ENCODE data around the gene SUGCT.

SUGCT gene

DNA sequence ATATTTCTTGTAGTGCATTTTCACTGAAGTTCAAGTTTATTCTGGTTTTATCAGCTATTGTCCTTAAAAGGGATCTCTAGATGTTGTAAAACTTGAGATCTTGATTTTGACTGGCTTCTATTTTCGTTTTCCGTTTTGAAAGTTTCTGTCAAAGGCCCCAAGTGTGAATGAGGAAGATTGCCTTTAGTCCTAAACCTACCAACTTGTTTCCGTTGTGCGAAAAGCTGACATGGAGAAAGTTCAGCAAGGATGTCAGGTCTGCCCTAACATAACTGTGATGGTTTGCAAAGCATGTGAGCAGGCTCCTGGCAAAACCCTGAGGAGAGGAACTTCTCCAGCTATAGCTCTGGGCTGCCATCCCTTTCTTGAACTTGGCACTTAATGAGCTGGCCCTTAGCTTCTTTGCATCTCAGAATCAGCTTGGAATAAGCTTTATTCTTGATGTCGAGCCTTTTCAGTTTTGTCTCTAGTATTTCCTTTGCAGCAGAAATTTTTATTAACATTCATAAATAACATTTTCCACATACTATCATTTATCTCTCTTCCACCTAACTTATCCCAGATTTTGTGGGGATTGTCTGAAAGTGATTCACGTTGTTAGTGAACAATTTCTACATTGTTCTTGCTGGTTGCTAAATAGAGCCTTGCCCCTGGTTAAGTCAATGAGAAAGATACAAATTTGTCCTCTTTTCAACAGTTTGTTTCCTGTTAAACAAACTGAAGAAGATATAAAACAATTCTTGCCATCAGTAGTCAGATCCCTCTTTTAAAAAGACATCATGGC lies 559.4 kb downstream of the SUGCT start:
- in situ Hi-C loops (cut with HindIII; ENCODE audit: low sequenced_read_pairs): loop anchor here (5.0 kb wide), 1 partner anchor 93 kb away; no protein-coding TSS in a partner anchor
- TF ChIP-seq, protein P1, sequence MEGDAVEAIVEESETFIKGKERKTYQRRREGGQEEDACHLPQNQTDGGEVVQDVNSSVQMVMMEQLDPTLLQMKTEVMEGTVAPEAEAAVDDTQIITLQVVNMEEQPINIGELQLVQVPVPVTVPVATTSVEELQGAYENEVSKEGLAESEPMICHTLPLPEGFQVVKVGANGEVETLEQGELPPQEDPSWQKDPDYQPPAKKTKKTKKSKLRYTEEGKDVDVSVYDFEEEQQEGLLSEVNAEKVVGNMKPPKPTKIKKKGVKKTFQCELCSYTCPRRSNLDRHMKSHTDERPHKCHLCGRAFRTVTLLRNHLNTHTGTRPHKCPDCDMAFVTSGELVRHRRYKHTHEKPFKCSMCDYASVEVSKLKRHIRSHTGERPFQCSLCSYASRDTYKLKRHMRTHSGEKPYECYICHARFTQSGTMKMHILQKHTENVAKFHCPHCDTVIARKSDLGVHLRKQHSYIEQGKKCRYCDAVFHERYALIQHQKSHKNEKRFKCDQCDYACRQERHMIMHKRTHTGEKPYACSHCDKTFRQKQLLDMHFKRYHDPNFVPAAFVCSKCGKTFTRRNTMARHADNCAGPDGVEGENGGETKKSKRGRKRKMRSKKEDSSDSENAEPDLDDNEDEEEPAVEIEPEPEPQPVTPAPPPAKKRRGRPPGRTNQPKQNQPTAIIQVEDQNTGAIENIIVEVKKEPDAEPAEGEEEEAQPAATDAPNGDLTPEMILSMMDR (IDR thresholded peaks at IDR 0.05; ENCODE audit: low read depth, low read length, missing control alignments): no peak
- no peak for DNase-seq (ENCODE audit: low read depth)
- H3K4me3 ChIP-seq (ENCODE audit: low read depth, low read length): no peak overlapping the region

DNA sequence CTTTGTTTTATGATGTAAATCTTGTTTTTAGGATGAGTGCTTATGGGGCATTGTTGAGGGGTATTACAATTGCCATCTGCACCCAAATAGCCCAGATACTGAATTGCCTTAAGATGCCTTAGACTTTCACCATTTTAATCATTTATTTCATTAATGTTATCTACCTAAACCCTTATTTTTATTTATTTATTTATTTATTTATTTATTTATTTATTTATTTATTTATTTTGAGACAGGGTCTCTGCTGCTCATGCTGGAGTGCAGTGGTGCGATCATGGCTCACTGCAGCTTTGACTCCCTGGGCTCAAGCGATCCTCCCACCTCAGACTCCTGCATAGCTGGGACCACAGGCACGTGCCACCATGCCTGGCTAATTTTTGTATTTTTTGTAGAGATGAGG lies 560.2 kb downstream of the SUGCT start:
- no peak for DNase-seq (ENCODE audit: low read depth)
- TF ChIP-seq, protein P1 (IDR thresholded peaks at IDR 0.05; ENCODE audit: low read depth, low read length, missing control alignments): no peak
- H3K4me3 ChIP-seq (ENCODE audit: low read depth, low read length): no peak overlapping the region
- in situ Hi-C loops (cut with HindIII; ENCODE audit: low sequenced_read_pairs): loop anchor here (5.0 kb wide), 1 partner anchor 92 kb away; no protein-coding TSS in a partner anchor

DNA sequence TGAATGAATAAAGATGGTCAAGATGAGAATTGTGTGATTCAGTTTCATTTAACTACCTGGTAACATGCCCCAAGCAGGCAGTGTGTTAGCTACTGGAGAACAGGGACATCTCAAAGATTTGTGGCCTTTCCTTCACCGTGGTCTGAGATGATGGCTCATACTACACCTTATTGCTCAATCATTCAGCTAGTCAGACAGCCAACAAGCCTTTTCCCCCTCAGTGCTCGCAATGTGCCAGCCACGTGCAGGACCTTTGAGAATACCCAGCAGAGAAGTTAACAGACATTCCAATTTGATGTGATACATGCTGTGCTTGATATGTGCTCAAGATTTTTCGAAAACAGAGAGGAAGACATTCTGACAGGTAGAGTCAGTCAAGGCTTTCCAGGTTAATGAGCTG lies 562.8 kb downstream of the SUGCT start:
- DNase-seq (ENCODE audit: low read depth): no peak
- TF ChIP-seq, protein P1 (IDR thresholded peaks at IDR 0.05; ENCODE audit: low read depth, low read length, missing control alignments): no peak
- no peak overlapping the region for H3K4me3 ChIP-seq (ENCODE audit: low read depth, low read length)
- in situ Hi-C loops (cut with HindIII; ENCODE audit: low sequenced_read_pairs): no loop called here

DNA sequence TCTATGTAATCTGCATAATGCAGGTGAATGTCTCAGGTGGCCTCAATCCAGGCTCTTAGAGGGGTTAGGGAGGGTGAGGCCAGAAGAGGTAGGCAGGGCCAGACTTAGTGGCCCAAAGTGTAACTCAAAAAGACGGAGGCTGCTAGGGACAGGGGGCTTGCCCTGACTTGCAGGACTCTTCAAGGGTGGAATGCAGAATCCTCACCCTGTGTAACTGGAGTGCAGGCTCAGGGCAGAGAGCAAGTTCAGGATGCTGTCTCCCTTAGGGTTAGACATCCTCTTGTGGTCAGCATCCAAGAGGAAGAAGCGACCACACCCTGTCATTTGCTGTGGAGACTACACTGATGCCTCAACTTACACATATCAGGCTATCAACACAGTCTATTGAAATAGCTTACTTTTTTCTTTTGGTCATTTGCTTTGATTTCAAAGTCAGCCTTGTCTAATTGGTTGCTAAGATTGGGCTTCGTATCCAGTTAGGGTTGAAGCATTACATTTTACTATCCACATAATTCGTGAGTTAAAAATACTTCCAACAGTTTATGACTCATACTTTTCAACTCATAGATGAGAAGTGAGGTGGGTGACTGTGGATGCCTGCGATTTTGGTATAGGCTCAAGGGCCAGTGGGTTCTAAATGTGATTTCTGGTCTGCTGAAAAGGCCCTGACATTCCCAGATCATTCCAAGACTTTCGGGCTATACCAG lies 563.6 kb downstream of the SUGCT start:
- DNase-seq (ENCODE audit: low read depth): no peak
- TF ChIP-seq, protein P1 (IDR thresholded peaks at IDR 0.05; ENCODE audit: low read depth, low read length, missing control alignments): no peak
- H3K4me3 ChIP-seq (ENCODE audit: low read depth, low read length): no peak overlapping the region
- in situ Hi-C loops (cut with HindIII; ENCODE audit: low sequenced_read_pairs): no loop called here

DNA sequence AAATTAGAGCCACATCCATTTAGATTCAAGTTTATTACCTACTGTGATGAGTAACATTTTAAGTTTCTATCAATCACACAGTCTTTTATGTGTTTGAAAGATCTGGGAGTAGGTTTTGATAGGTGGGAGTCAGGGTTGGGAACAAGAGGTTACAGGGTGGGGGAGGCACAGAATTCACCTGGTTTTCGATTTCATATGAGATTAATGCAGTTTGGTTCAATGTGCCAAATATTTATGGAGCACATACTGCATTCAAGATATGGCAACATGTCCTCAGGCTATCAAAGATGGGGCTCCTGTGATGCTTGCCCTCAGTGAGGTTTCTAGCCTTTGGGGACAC lies 564.1 kb downstream of the SUGCT start:
- in situ Hi-C loops (cut with HindIII; ENCODE audit: low sequenced_read_pairs): no loop called here
- no peak overlapping the region for H3K4me3 ChIP-seq (ENCODE audit: low read depth, low read length)
- no peak for DNase-seq (ENCODE audit: low read depth)
- TF ChIP-seq, protein P1 (IDR thresholded peaks at IDR 0.05; ENCODE audit: low read depth, low read length, missing control alignments): no peak

DNA sequence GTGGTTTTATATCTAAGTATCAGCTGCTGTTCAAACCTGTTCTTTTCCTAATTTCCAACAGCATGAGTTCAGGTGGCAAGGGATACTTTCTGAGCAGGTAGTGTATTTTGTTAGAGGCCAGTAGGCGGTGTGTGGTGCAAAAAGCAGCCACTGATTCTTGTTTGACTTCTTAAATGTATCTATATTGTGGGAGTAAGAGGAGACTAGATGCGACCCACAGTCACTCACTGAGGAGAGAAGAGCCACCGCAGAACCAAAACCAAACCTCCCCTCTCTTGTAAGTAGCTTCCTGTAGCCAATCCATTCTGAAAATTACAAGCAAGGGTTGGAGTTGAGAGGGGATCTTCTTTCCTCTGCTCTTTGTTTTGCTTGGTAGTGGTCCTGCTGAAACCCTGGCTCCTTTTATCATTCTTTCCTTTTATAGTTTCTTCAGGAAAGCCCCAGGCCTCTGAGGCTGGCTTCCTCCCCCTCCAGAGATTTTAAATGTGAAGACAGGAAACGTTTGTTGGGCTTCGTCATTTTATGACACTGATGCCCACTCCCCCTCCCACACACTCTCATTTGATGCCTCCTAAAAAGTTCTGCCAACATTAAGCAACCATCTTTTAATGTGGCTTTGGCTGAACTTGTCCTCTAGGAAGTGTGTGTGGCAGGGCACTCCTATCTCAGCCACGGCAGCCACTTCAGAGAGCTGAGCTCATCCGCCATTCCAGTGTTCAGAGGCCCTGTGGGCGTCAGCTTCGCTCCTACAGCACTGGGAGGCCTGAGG lies 566.0 kb downstream of the SUGCT start:
- H3K4me3 ChIP-seq (ENCODE audit: low read depth, low read length): no peak overlapping the region
- TF ChIP-seq, protein P1 (IDR thresholded peaks at IDR 0.05; ENCODE audit: low read depth, low read length, missing control alignments): no peak
- in situ Hi-C loops (cut with HindIII; ENCODE audit: low sequenced_read_pairs): no loop called here
- DNase-seq (ENCODE audit: low read depth): no peak

All from astrocyte of the cerebellum (primary cell).